H1 (cell line): ENCODE measurements around the gene SFMBT2. TPM values are rescaled to one million over a fixed set of nuclear protein-coding genes. Genes with fewer than 3 reads are reported as not detected.

Experiments
- CTCF ChIA-PET: fragments of 300-600 bp; sonication (Branson Sonifier 250); formaldehyde crosslinking; loops from one replicate; lab custom pipeline; 2021; ENCODE audit not compliant: partially characterized antibody; lab: Charles Lee
- POLR2A ChIA-PET: fragments of 300-600 bp; sonication (Branson Sonifier 250); formaldehyde crosslinking; loops from one replicate; lab custom pipeline; 2021; ENCODE audit warnings: inconsistent platforms; ENCODE audit not compliant: partially characterized antibody; lab: Charles Lee
- DNase-seq, 2 experiments: peaks; one replicate each; pipeline versions ENCODE4 v3.0.0 to v3.0.0-alpha.2; 2010 to 2022; ENCODE audit warnings: low spot score in 2 of 2, low read depth in 1 of 2, mixed read lengths in 1 of 2
- FAIRE-seq: peaks from 2 replicates; lab custom pipeline; 2011; peaks lifted over from hg19 to GRCh38; lab: Jason Lieb, UNC
- H2AFZ ChIP-seq: 2 replicates; pipeline ENCODE4 v1.8.1; 2012; ENCODE audit warnings: low read length, inconsistent platforms
- H2AK5ac ChIP-seq: 2 replicates; pipeline ENCODE4 v1.6.1; 2013; ENCODE audit warnings: low read depth, low read length
- H2BK120ac ChIP-seq: replicated peaks from 2 replicates; pipeline ENCODE3; 2013; ENCODE audit warnings: low read depth, low read length, inconsistent platforms
- H2BK12ac ChIP-seq: 2 replicates; pipeline ENCODE4 v1.6.1; 2013; ENCODE audit warnings: low read depth, low read length
- H2BK15ac ChIP-seq: 2 replicates; pipeline ENCODE4 v1.6.1; 2013; ENCODE audit warnings: low read length
- H2BK20ac ChIP-seq: 2 replicates; pipeline ENCODE4 v1.6.1; 2013; ENCODE audit warnings: low read length
- H2BK5ac ChIP-seq: 2 replicates; pipeline ENCODE4 v1.6.1; 2013; ENCODE audit warnings: low read depth, low read length
- H3K14ac ChIP-seq: 2 replicates; pipeline ENCODE4 v1.6.1; 2013; ENCODE audit warnings: inconsistent platforms; ENCODE audit not compliant: insufficient read length
- H3K18ac ChIP-seq: 2 replicates; pipeline ENCODE4 v1.6.1; 2013; ENCODE audit warnings: low read length; ENCODE audit errors: extremely low read depth
- H3K23ac ChIP-seq: 2 replicates; pipeline ENCODE4 v1.6.1; 2013; ENCODE audit warnings: inconsistent platforms; ENCODE audit not compliant: insufficient read length
- H3K23me2 ChIP-seq: 2 replicates; pipeline ENCODE4 v1.6.1; 2013; ENCODE audit warnings: low read depth, low read length
- H3K27ac ChIP-seq: 2 replicates; pipeline ENCODE4 v1.6.1; 2011; ENCODE audit warnings: low read depth, low read length, inconsistent platforms
- H3K27me3 ChIP-seq, 4 experiments: replicated peaks in 1 of 4; 1 replicate in 1 of 4; 2 replicates in 3 of 4; pipeline versions ENCODE4 v1.6.1 to v1.8.1; 2011 to 2013; ENCODE audit warnings: low read length in 3 of 4, mild to moderate bottlenecking in 3 of 4, inconsistent platforms in 2 of 4, mixed read lengths in 2 of 4, moderate library complexity in 1 of 4; ENCODE audit not compliant: control insufficient read depth in 3 of 4, insufficient read depth in 3 of 4; ENCODE audit errors: extremely low read depth in 1 of 4
- H3K36me3 ChIP-seq, 4 experiments: 2 replicates each; pipeline versions ENCODE4 v1.6.1 to v1.8.1; 2011 to 2013; ENCODE audit warnings: mild to moderate bottlenecking in 4 of 4, low read length in 3 of 4, moderate library complexity in 2 of 4, control low read depth in 1 of 4, inconsistent platforms in 1 of 4; ENCODE audit not compliant: insufficient read depth in 4 of 4, control insufficient read depth in 2 of 4
- H3K4ac ChIP-seq: replicated peaks from 2 replicates; pipeline ENCODE3; 2013; ENCODE audit warnings: low read length, low read depth, mixed read lengths, inconsistent platforms; ENCODE audit not compliant: insufficient read length
- H3K4me1 ChIP-seq, 4 experiments: replicated peaks in 1 of 4; 1 replicate in 1 of 4; 2 replicates in 3 of 4; pipeline versions ENCODE4 v1.6.1 to v1.8.1; 2011 to 2013; ENCODE audit warnings: low read length in 3 of 4, inconsistent platforms in 2 of 4, mixed read lengths in 1 of 4; ENCODE audit not compliant: insufficient read depth in 4 of 4, control insufficient read depth in 3 of 4
- H3K4me2 ChIP-seq, 2 experiments: 2 replicates each; pipeline versions ENCODE4 v1.6.1 to v1.8.1; 2011 to 2013; ENCODE audit warnings: low read depth in 2 of 2, low read length in 2 of 2, control low read depth in 1 of 2, inconsistent platforms in 1 of 2, mild to moderate bottlenecking in 1 of 2; ENCODE audit not compliant: insufficient read depth in 1 of 2
- H3K4me3 ChIP-seq, 4 experiments: fragments of 200-600, 300-600 bp in 1 of 4; sonication (generic), shearing (Covaris generic), sonication (Bioruptor Twin) in 1 of 4; 2 replicates each; pipeline versions ENCODE4 v1.5.1 to v1.8.1; 2011 to 2016; ENCODE audit warnings: low read length in 4 of 4, low read depth in 3 of 4, control low read depth in 2 of 4, inconsistent platforms in 2 of 4, mild to moderate bottlenecking in 2 of 4, mixed read lengths in 1 of 4, moderate library complexity in 1 of 4; ENCODE audit not compliant: insufficient read depth in 2 of 4; ENCODE audit errors: extremely low read depth in 1 of 4
- H3K56ac ChIP-seq: replicated peaks from 2 replicates; pipeline ENCODE3; 2013; ENCODE audit warnings: low read depth, mild to moderate bottlenecking, mixed read lengths, low read length, inconsistent platforms; ENCODE audit not compliant: insufficient read length
- H3K79me1 ChIP-seq: 2 replicates; pipeline ENCODE4 v1.6.1; 2013; ENCODE audit warnings: low read depth, low read length, control low read depth
- H3K79me2 ChIP-seq, 2 experiments: 2 replicates each; pipeline versions ENCODE4 v1.6.1 to v1.8.1; 2012 to 2013; ENCODE audit warnings: low read length in 2 of 2, mild to moderate bottlenecking in 2 of 2, inconsistent platforms in 1 of 2; ENCODE audit not compliant: insufficient read depth in 2 of 2, control insufficient read depth in 1 of 2
- H3K9ac ChIP-seq, 4 experiments: replicated peaks in 1 of 4; 1 replicate in 1 of 4; 2 replicates in 3 of 4; pipeline versions ENCODE4 v1.6.1 to v1.8.1; 2011 to 2013; ENCODE audit warnings: low read depth in 3 of 4, low read length in 3 of 4, control low read depth in 2 of 4, mild to moderate bottlenecking in 2 of 4, moderate library complexity in 2 of 4, inconsistent platforms in 1 of 4; ENCODE audit errors: extremely low read depth in 1 of 4
- H3K9me3 ChIP-seq, 2 experiments: 2 replicates each; pipeline versions ENCODE4 v1.6.1 to v1.8.1; 2012 to 2013; ENCODE audit warnings: mild to moderate bottlenecking in 2 of 2, moderate library complexity in 2 of 2, control low read depth in 1 of 2, inconsistent platforms in 1 of 2, low read depth in 1 of 2, low read length in 1 of 2, mixed read lengths in 1 of 2; ENCODE audit not compliant: insufficient read depth in 2 of 2
- H4K20me1 ChIP-seq, 2 experiments: replicated peaks in 1 of 2; 2 replicates each; pipeline versions ENCODE3 to v1.8.1; 2011 to 2013; ENCODE audit warnings: inconsistent platforms in 2 of 2, low read length in 2 of 2, mild to moderate bottlenecking in 1 of 2; ENCODE audit not compliant: insufficient read depth in 2 of 2, control insufficient read depth in 1 of 2
- H4K5ac ChIP-seq: 2 replicates; pipeline ENCODE4 v1.6.1; 2013; ENCODE audit warnings: low read length, low read depth, mixed read lengths, inconsistent platforms; ENCODE audit not compliant: insufficient read length
- H4K8ac ChIP-seq: 2 replicates; pipeline ENCODE4 v1.8.0; 2013; ENCODE audit warnings: mild to moderate bottlenecking, moderate library complexity, low read length, inconsistent platforms; ENCODE audit not compliant: insufficient read depth; ENCODE audit errors: extremely low read depth
- H4K91ac ChIP-seq: replicated peaks from 2 replicates; pipeline ENCODE3; 2013; ENCODE audit warnings: low read length, mixed read lengths, inconsistent platforms; ENCODE audit not compliant: insufficient read length
- ATF3 ChIP-seq: IDR thresholded peaks from 2 replicates; pipeline ENCODE4 v1.6.1; 2011; ENCODE audit warnings: low read depth, mild to moderate bottlenecking, low read length; ENCODE audit not compliant: insufficient read depth
- JUN ChIP-seq: IDR thresholded peaks from 2 replicates; pipeline ENCODE4 v1.6.1; 2011; ENCODE audit warnings: low read depth, mild to moderate bottlenecking, improper control_type of control experiment, low read length
- KDM1A ChIP-seq: fragments of 200-600, 300-600 bp; sonication (generic); IDR thresholded peaks from 2 replicates; pipeline ENCODE4 v1.7.1; 2016; ENCODE audit warnings: mild to moderate bottlenecking, low read length, borderline replicate concordance
- NANOG ChIP-seq: IDR thresholded peaks from 2 replicates; pipeline ENCODE4 v1.6.1; 2011; ENCODE audit warnings: low read length, low read depth, mild to moderate bottlenecking, inconsistent platforms; ENCODE audit not compliant: insufficient read depth, poor library complexity, severe bottlenecking
- SP4 ChIP-seq: IDR thresholded peaks from 2 replicates; pipeline ENCODE4 v1.6.1; 2012; ENCODE audit warnings: low read length, inconsistent platforms
- WGBS, 2 experiments: shearing (Covaris generic) in 1 of 2; methylation state at CpG; one replicate each; pipeline versions ENCODE4 v1.1.6 to v1.1.7; 2013 to 2015; ENCODE audit warnings: low lambda C conversion rate in 2 of 2, mixed read lengths in 2 of 2, inconsistent platforms in 1 of 2, low coverage in 1 of 2, missing lambda C conversion rate in 1 of 2; ENCODE audit not compliant: insufficient replicate concordance in 2 of 2, insufficient coverage in 1 of 2, insufficient read length in 1 of 2; ENCODE audit errors: extremely low coverage in 1 of 2, missing lambda C conversion rate in 1 of 2; 5-methylcytosine and 5-hydroxymethylcytosine counted together
- polyA plus RNA-seq, 7 experiments: library from polyadenylated mRNA; depleted of rRNA in 3 of 7; stranded (reverse) in 5 of 7; unstranded in 2 of 7; fragments of >200 nt in 5 of 7; fragments of 200-250 nt in 2 of 7; gene quantifications; 1 replicate in 5 of 7; 2 replicates in 1 of 7; 4 replicates in 1 of 7; pipeline versions ENCODE4 v1.2.1 to v1.2.3, GENCODE V29; 2011 to 2013; ENCODE audit warnings: missing spikeins in 2 of 7, mixed read lengths in 2 of 7
- total RNA-seq: library from RNA; stranded (reverse); fragmentation: NEBNext Ultra II Directional; extraction: Animal tissue kit (Norgen Biotek cat#: 25700); gene quantifications from 2 replicates; pipeline ENCODE4 v1.2.1, GENCODE V29; 2021

The SFMBT2 gene
- total and polyA plus RNA-seq, 2 of the 8 experiments (the other 6 are each of a cell fraction or from before 2014, with no cell fraction given): 2.9 to 11.0 TPM

GRCh38 chr10:7343040-7343439 is 67.8 kb downstream of the SFMBT2 start:
- Histone ChIP-seq H2AK5ac (no peak overlapping the region), H3K18ac (no peak overlapping the region), H4K20me1 (peaks cover 0 to 2% of the 10 kb centered on the region in 2 experiments), H3K56ac (no peak overlapping the region), H2BK20ac (no peak overlapping the region), H3K79me2 (peaks cover 0 to 3% of the 10 kb centered on the region in 2 experiments; a peak in 1 of 4 replicates), H3K79me1 (no peaks in the 10 kb centered on the region), H2AFZ (no peak overlapping the region), H3K4me2 (no peak overlapping the region), H4K91ac (no peak overlapping the region), H3K9ac (no peak overlapping the region), H3K14ac (no peak overlapping the region), H4K8ac (no peak overlapping the region), H4K5ac (no peak overlapping the region), H3K27ac (no peak overlapping the region), H3K9me3 (no peaks in the 10 kb centered on the region), H3K4me3 (no peak overlapping the region), H3K23me2 (no peaks in the 10 kb centered on the region), H3K36me3 (peaks cover 0 to 4% (median 0%) of the 10 kb centered on the region in 4 experiments; a peak in 1 of 8 replicates), H2BK12ac (no peak overlapping the region), H3K4ac (no peak overlapping the region), H3K4me1 (peaks cover 0 to 5% (median under 1%) of the 10 kb centered on the region in 4 experiments; a peak in 2 of 7 replicates), H3K23ac (no peak overlapping the region), H2BK5ac (no peak overlapping the region), H2BK15ac (no peak overlapping the region), H2BK120ac (no peak overlapping the region), H3K27me3 (no peaks in the 10 kb centered on the region)
- ChIA-PET POLR2A (no interaction called here), CTCF (no interaction called here)
- DNase-seq (no peak), FAIRE-seq (no peak)
- WGBS, 2 experiments: 91% methylated on average over 3 of the region's 3 CpGs; no CpG with 5 or more reads in 1 of the 2 experiments
- TF ChIP-seq JUN (no peak), SP4 (no peak), NANOG (no peak), KDM1A (no peak), ATF3 (no peak)
